Mesenchymal stem cell (in vitro differentiated cells and primary cell): ENCODE measurements around the gene TNNI2. TPM values are rescaled to one million over a fixed set of nuclear protein-coding genes. Genes with fewer than 3 reads are reported as not detected.

Experiments used
- DNase-seq: peaks from one replicate; pipeline ENCODE4 v3.0.0-alpha.2; 2013
- H2AFZ ChIP-seq: one replicate; pipeline ENCODE4 v1.6.1; 2013; ENCODE audit warnings: low read depth, mild to moderate bottlenecking, control low read depth, inconsistent platforms, low read length, moderate library complexity
- H2AK5ac ChIP-seq: 2 replicates; pipeline ENCODE4 v1.6.1; 2013; ENCODE audit warnings: low read length, moderate library complexity, mild to moderate bottlenecking, inconsistent platforms; ENCODE audit not compliant: severe bottlenecking
- H2BK120ac ChIP-seq: one replicate; pipeline ENCODE4 v1.6.1; 2013; ENCODE audit warnings: low read depth, mild to moderate bottlenecking, inconsistent platforms, low read length, moderate library complexity
- H2BK12ac ChIP-seq, 2 experiments: one replicate each; pipeline ENCODE4 v1.6.1; 2013; ENCODE audit warnings: inconsistent platforms in 2 of 2, low read length in 2 of 2, mild to moderate bottlenecking in 2 of 2, moderate library complexity in 2 of 2, control low read depth in 1 of 2
- H2BK15ac ChIP-seq: one replicate; pipeline ENCODE4 v1.6.1; 2013; ENCODE audit warnings: mild to moderate bottlenecking, low read depth, inconsistent platforms; ENCODE audit not compliant: poor library complexity, severe bottlenecking
- H2BK5ac ChIP-seq: 2 replicates; pipeline ENCODE4 v1.6.1; 2013; ENCODE audit warnings: low read depth, mild to moderate bottlenecking, low read length, control low read depth, inconsistent platforms; ENCODE audit not compliant: poor library complexity, severe bottlenecking
- H3K14ac ChIP-seq, 2 experiments: one replicate each; pipeline ENCODE4 v1.6.1; 2013; ENCODE audit warnings: inconsistent platforms in 2 of 2, low read length in 2 of 2, control low read depth in 1 of 2, mild to moderate bottlenecking in 1 of 2, moderate library complexity in 1 of 2
- H3K18ac ChIP-seq, 2 experiments: one replicate each; pipeline ENCODE4 v1.6.1; 2013; ENCODE audit warnings: inconsistent platforms in 2 of 2, low read length in 2 of 2, control low read depth in 1 of 2, low read depth in 1 of 2, mild to moderate bottlenecking in 1 of 2
- H3K23ac ChIP-seq, 2 experiments: one replicate each; pipeline ENCODE4 v1.6.1; 2013; ENCODE audit warnings: inconsistent platforms in 2 of 2, low read length in 2 of 2, mild to moderate bottlenecking in 2 of 2, moderate library complexity in 2 of 2, control low read depth in 1 of 2
- H3K27ac ChIP-seq: 2 replicates; pipeline ENCODE4 v1.5.1; 2013; ENCODE audit warnings: mild to moderate bottlenecking, moderate library complexity, low read length, control low read depth, inconsistent platforms; ENCODE audit not compliant: poor library complexity, severe bottlenecking
- H3K27me3 ChIP-seq, 2 experiments: 2 replicates each; pipeline versions ENCODE4 v1.6.1 to v1.7.0; 2013; ENCODE audit warnings: low read length in 2 of 2, mild to moderate bottlenecking in 2 of 2, moderate library complexity in 2 of 2, control low read depth in 1 of 2, inconsistent platforms in 1 of 2; ENCODE audit not compliant: control insufficient read depth in 1 of 2, insufficient read depth in 1 of 2
- H3K36me3 ChIP-seq, 2 experiments: 2 replicates each; pipeline versions ENCODE4 v1.6.1 to v1.7.0; 2013; ENCODE audit warnings: low read length in 2 of 2, control low read depth in 1 of 2, inconsistent platforms in 1 of 2, low read depth in 1 of 2, mild to moderate bottlenecking in 1 of 2; ENCODE audit not compliant: insufficient read depth in 2 of 2, control insufficient read depth in 1 of 2
- H3K4ac ChIP-seq, 2 experiments: one replicate each; pipeline ENCODE4 v1.6.1; 2013; ENCODE audit warnings: inconsistent platforms in 2 of 2, low read length in 2 of 2, mild to moderate bottlenecking in 2 of 2, moderate library complexity in 2 of 2, control low read depth in 1 of 2, low read depth in 1 of 2
- H3K4me1 ChIP-seq: 2 replicates; pipeline ENCODE4 v1.6.1; 2013; ENCODE audit warnings: low read depth, low read length, control low read depth; ENCODE audit not compliant: control insufficient read depth, insufficient read depth
- H3K4me2 ChIP-seq: 2 replicates; pipeline ENCODE4 v1.6.1; 2013; ENCODE audit warnings: low read length, mild to moderate bottlenecking, inconsistent platforms; ENCODE audit not compliant: poor library complexity, severe bottlenecking
- H3K4me3 ChIP-seq, 2 experiments: 2 replicates each; pipeline versions ENCODE4 v1.5.1 to v1.7.0; 2013; ENCODE audit warnings: low read length in 2 of 2, mild to moderate bottlenecking in 2 of 2, control low read depth in 1 of 2, low read depth in 1 of 2; ENCODE audit not compliant: insufficient read depth in 1 of 2
- H3K79me1 ChIP-seq: replicated peaks from 2 replicates; pipeline ENCODE4 v1.6.1; 2013; ENCODE audit warnings: mild to moderate bottlenecking, control low read depth, low read length, inconsistent platforms; ENCODE audit not compliant: poor library complexity, severe bottlenecking
- H3K9ac ChIP-seq: 2 replicates; pipeline ENCODE4 v1.7.0; 2013; ENCODE audit warnings: mild to moderate bottlenecking, low read length, moderate library complexity
- H3K9me3 ChIP-seq: 2 replicates; pipeline ENCODE4 v1.7.0; 2013; ENCODE audit warnings: mild to moderate bottlenecking, low read length; ENCODE audit not compliant: control insufficient read depth
- H4K8ac ChIP-seq: one replicate; pipeline ENCODE4 v1.6.1; 2013; ENCODE audit warnings: inconsistent platforms, mild to moderate bottlenecking, low read length, moderate library complexity
- H4K91ac ChIP-seq: one replicate; pipeline ENCODE4 v1.6.1; 2013; ENCODE audit warnings: mild to moderate bottlenecking, low read length, inconsistent platforms
- WGBS: methylation state at CpG from one replicate; pipeline ENCODE4 v1.1.7; 2013; ENCODE audit warnings: mixed read lengths; 5-methylcytosine and 5-hydroxymethylcytosine counted together
- polyA plus RNA-seq, 2 experiments: library from polyadenylated mRNA; stranded (reverse); fragments of 200-250 nt; gene quantifications; one replicate each; pipeline ENCODE4 v1.2.3, GENCODE V29; 2013

The TNNI2 gene
- not detected for polyA plus RNA-seq (2013, experiment 1 of 2)
- 0.07 TPM for polyA plus RNA-seq (2013, experiment 2 of 2)

GRCh38 chr11:1838426-1839144 lies at the start of gene TNNI2:
TNNI2 (plus strand) TSS chr11:1838981; CDS start chr11:1839697, 716 bp downstream.
- H2AFZ ChIP-seq: no peak within 1 kb of the TSS
- peak within 1 kb of the TSS; percentile 17 for H2AK5ac ChIP-seq
- H3K79me1 ChIP-seq: no peaks in the 10 kb centered on the region
- peak within 1 kb of the TSS; percentile 91 for H4K8ac ChIP-seq
- peak within 1 kb of the TSS; percentile 1 to 6 for H3K18ac ChIP-seq
- H3K23ac ChIP-seq: no peak within 1 kb of the TSS
- H3K27me3 ChIP-seq: peaks cover 0 to 8% of the 10 kb centered on the region in 2 experiments
- H3K27ac ChIP-seq: no peak within 1 kb of the TSS
- no peak within 1 kb of the TSS for H3K4me3 ChIP-seq
- H3K4me1 ChIP-seq: peaks cover 29% of the 10 kb centered on the region
- no peaks in the 10 kb centered on the region for H3K9me3 ChIP-seq
- no peaks in the 10 kb centered on the region for H3K36me3 ChIP-seq
- peak within 1 kb of the TSS; percentile 81 for H4K91ac ChIP-seq
- H2BK15ac ChIP-seq: peak within 1 kb of the TSS; percentile 88
- no peak within 1 kb of the TSS for H3K4me2 ChIP-seq
- DNase-seq: no peak
- no peak within 1 kb of the TSS for H3K9ac ChIP-seq
- H2BK5ac ChIP-seq: no peak within 1 kb of the TSS
- H3K14ac ChIP-seq: no peak within 1 kb of the TSS
- 90% methylated on average over 27 of the region's 32 CpGs for WGBS
- H2BK12ac ChIP-seq: peak within 1 kb of the TSS in 1 of 2 experiments; percentile 29
- H3K4ac ChIP-seq: peak within 1 kb of the TSS in 1 of 2 experiments; percentile 42
- no peak within 1 kb of the TSS for H2BK120ac ChIP-seq

- H4K8ac ChIP-seq: no peak overlapping the region
- no peaks in the 10 kb centered on the region for H3K36me3 ChIP-seq
- DNase-seq: no peak
- no peak overlapping the region for H3K27ac ChIP-seq
- no peaks in the 10 kb centered on the region for H3K9me3 ChIP-seq
- H2AK5ac ChIP-seq: no peak overlapping the region
- no peak overlapping the region for H3K4me2 ChIP-seq
- H2BK12ac ChIP-seq: no peak overlapping the region
- H3K27me3 ChIP-seq: peaks cover 14 to 49% of the 10 kb centered on the region in 2 experiments
- peaks cover 2% of the 10 kb centered on the region for H3K4me1 ChIP-seq
- no peak overlapping the region for H3K9ac ChIP-seq
- H3K4me3 ChIP-seq: no peak overlapping the region
- H2BK120ac ChIP-seq: no peak overlapping the region
- no peak overlapping the region for H3K4ac ChIP-seq
- WGBS: 95% methylated on average over 6 of the region's 6 CpGs
- H3K23ac ChIP-seq: no peak overlapping the region
- H2BK5ac ChIP-seq: no peak overlapping the region
- no peak overlapping the region for H4K91ac ChIP-seq
- H3K14ac ChIP-seq: no peak overlapping the region
- no peak overlapping the region for H2AFZ ChIP-seq
- H3K18ac ChIP-seq: no peak overlapping the region
- no peak overlapping the region for H2BK15ac ChIP-seq
- H3K79me1 ChIP-seq: no peaks in the 10 kb centered on the region
Observed at GRCh38 chr11:1791912-1792311, 46.9 kb upstream of the TNNI2 start.

- no peak overlapping the region for H3K9ac ChIP-seq
- no peak overlapping the region for H3K4ac ChIP-seq
- H3K27me3 ChIP-seq: peaks cover 17 to 53% of the 10 kb centered on the region in 2 experiments
- no peak overlapping the region for H2AFZ ChIP-seq
- no peak overlapping the region for H3K4me3 ChIP-seq
- H3K79me1 ChIP-seq: no peaks in the 10 kb centered on the region
- no peak overlapping the region for H3K27ac ChIP-seq
- no peak overlapping the region for H2BK12ac ChIP-seq
- H2BK15ac ChIP-seq: no peak overlapping the region
- H3K4me2 ChIP-seq: no peak overlapping the region
- DNase-seq: no peak
- H3K4me1 ChIP-seq: peaks cover 2% of the 10 kb centered on the region
- WGBS: 94% methylated on average over 12 of the region's 12 CpGs
- no peak overlapping the region for H3K23ac ChIP-seq
- no peak overlapping the region for H3K18ac ChIP-seq
- no peaks in the 10 kb centered on the region for H3K9me3 ChIP-seq
- no peaks in the 10 kb centered on the region for H3K36me3 ChIP-seq
- H2BK5ac ChIP-seq: no peak overlapping the region
- H2BK120ac ChIP-seq: no peak overlapping the region
- H4K8ac ChIP-seq: no peak overlapping the region
- H3K14ac ChIP-seq: no peak overlapping the region
- no peak overlapping the region for H2AK5ac ChIP-seq
- no peak overlapping the region for H4K91ac ChIP-seq
Observed at GRCh38 chr11:1792461-1792860, 46.3 kb upstream of the TNNI2 start.

GRCh38 chr11:1793081-1793480 lies 45.7 kb upstream of the TNNI2 start:
- Histone ChIP-seq H3K4me3 (no peak overlapping the region), H3K4me1 (peaks cover 2% of the 10 kb centered on the region), H3K9ac (no peak overlapping the region), H4K8ac (no peak overlapping the region), H3K4ac (no peak overlapping the region), H2BK5ac (no peak overlapping the region), H3K23ac (no peak overlapping the region), H2BK12ac (no peak overlapping the region), H2AFZ (no peak overlapping the region), H2BK120ac (no peak overlapping the region), H3K79me1 (no peaks in the 10 kb centered on the region), H3K14ac (no peak overlapping the region), H3K4me2 (no peak overlapping the region), H3K36me3 (no peaks in the 10 kb centered on the region), H2BK15ac (no peak overlapping the region), H4K91ac (no peak overlapping the region), H3K18ac (no peak overlapping the region), H3K27me3 (peaks cover 21 to 57% of the 10 kb centered on the region in 2 experiments), H3K27ac (no peak overlapping the region), H3K9me3 (no peaks in the 10 kb centered on the region), H2AK5ac (no peak overlapping the region)
- DNase-seq: no peak
- WGBS: 93% methylated on average over 3 of the region's 3 CpGs
